DMS79 (cell line): ENCODE results near the gene DRD5.

Source experiments
- DNase-seq: peaks from one replicate; lab custom pipeline; 2025; lab: John Stamatoyannopoulos, UW

The DRD5 gene

DNA sequence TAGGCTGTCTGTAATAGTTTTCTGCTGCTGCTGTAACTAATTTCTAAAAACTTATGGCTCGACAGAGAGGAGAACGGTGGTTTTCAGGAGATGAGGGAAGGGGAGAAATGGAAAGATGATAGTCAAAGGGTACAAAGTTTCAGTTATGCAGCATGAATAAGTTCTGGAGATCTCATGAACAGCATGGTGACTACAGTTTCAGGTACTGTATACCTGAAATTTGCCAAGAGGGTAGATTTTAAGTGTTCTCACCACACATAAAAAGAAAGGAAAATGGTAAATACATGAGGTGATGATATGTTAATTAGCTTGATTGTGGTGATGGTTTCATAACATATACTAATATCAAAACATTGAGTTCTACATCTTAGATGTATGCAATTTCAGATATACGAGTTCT is 34.9 kb downstream of the DRD5 start:
- no peak for DNase-seq

DNA sequence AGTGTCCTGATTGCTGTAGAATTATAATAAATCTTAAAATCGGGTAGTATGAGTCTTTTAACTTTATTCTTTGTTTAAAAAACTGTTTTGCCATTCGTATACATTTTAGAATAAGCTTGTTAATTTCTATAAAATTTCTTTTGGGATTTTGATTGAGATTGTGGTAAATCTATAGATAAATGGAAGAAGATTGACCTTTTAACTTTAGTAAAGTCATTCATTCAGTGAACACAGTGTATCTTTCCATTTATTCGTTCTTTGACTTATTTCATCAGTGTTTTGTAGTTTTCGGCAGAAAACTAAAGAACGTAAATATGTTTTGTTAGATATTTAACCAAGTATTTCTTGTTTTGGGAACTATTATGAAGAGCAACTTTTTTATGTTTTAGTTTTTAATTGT is 38.9 kb downstream of the DRD5 start:
- no peak for DNase-seq

DNA sequence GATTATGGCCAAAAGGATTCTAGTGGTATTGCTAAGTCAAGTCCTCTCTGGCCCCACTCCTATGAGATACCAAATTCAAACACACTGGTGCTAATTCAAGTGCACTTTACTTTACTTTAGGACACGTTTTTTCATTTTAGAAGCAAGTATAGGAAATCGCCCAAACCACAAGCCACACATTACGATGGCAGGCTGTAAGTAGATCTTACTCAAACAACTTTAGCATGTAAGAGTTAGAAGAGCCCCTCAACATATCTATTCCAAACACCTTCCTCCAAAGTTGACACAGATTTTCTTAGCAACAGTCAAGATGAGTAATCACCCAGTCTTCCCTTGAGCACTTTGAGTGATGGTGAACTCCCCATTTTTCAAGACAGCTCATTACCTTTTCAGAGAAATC is 43.6 kb downstream of the DRD5 start:
- peak; percentile 44 for DNase-seq

DNA sequence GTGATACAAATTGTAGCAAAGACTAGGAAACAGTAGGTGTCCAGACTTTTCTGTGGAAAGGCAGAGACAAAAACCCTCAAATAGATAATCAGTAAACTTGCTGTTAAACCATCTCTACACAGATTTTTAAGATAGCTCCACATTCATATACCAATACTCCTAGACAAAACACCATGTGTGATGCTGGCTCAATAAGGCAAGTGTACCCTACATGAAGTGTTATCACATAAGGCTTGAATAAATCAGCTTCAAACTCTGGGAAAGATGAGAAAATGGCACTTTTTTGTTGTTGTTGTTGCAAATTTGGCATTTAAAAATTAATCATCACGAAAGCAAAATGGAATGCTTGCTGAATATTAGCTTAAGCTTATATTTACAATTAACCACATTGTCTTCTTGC is 45.1 kb downstream of the DRD5 start:
- DNase-seq = no peak

DNA sequence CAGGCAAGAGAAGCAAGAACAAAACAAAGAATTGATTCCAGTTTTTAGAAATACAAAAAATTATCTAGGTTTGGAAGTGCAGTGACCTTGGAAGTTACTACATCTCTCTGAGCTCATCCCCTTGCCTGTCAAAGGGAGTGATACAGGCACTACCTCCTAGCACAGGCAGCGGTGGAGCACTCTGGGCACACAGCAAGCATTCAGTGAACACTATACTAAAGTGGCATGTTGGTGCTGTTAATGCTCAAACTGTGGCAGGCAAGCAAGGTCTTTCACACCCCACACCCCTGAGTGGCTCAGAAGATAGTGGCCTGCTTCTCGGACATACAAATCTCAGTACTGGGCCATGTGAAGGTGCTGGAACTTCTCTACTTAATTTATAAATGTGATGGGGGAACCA is 51.2 kb downstream of the DRD5 start:
- no peak for DNase-seq

DNA sequence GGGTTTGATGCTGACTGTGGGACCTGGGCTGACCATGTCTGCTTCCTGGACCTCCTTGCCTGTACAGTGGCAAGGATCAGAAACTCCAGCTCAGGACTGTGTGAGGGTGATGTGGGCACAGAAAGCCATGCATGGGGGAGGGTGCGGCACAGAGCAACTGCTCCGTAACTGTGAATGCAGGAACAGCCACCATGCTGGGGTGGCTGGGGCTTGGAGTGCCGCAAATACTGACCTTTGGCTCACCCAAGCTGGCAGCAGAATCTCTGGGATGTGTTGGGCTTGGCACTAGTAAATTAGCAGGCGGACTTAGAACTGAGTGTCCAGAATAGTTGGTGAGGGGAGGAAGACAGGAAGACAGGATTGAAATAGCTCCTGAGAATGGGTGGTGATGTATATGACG is 52.0 kb downstream of the DRD5 start:
- DNase-seq = no peak
